Peyer's patch (tissue), 4 donors: ENCODE measurements around the gene GPR55.

Source experiments
- POLR2A ChIP-seq, 2 donors: fragments of 450-650 bp; IDR thresholded peaks; one replicate each; pipeline ENCODE4 v1.5.1; 2017; ENCODE audit warnings: antibody characterized with exemption in 2 of 2, mild to moderate bottlenecking in 2 of 2, moderate library complexity in 2 of 2
- TF ChIP-seq, protein P1 (sequence below), 6 experiments: fragments of 450-650 bp in 4 of 6; fragments of 200-600 bp in 2 of 6; sonication (generic) in 1 of 6; IDR thresholded peaks; one replicate each; pipeline ENCODE4 v1.5.1; 2017 to 2019; ENCODE audit warnings: antibody characterized with exemption in 6 of 6, mild to moderate bottlenecking in 3 of 6, moderate library complexity in 1 of 6

DNA sequence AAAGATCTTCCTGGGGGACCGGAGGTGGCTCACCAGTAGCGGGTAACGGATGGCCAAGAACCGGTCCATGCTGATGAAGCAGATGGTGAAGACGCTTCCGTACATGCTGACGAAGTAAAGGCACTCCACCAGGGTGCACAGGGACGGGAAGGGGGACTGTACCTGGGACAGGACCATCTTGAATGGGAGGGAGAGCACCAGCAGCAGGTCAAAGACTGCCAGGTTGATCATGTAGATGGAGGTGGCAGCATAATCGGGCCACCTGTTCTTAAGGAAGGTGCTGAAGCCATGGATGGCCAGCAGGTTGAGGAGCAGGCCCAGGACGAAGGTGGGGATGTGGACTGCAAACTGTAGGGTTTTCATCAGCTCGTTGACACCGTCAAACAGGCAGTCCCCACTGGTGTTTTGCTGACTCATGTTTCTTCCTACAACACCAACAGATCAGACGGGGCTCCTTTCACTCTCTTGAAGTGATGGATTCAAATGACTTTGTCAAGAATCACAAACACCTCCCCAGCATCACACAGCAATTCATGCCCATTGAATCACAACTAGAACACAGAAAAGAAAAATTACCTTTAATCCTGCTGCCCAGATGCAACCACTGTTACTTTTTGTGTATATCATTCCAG is 14.4 kb downstream of the GPR55 start:
- no peak for TF ChIP-seq POLR2A (IDR thresholded peaks at IDR 0.05)
- TF ChIP-seq, protein P1, sequence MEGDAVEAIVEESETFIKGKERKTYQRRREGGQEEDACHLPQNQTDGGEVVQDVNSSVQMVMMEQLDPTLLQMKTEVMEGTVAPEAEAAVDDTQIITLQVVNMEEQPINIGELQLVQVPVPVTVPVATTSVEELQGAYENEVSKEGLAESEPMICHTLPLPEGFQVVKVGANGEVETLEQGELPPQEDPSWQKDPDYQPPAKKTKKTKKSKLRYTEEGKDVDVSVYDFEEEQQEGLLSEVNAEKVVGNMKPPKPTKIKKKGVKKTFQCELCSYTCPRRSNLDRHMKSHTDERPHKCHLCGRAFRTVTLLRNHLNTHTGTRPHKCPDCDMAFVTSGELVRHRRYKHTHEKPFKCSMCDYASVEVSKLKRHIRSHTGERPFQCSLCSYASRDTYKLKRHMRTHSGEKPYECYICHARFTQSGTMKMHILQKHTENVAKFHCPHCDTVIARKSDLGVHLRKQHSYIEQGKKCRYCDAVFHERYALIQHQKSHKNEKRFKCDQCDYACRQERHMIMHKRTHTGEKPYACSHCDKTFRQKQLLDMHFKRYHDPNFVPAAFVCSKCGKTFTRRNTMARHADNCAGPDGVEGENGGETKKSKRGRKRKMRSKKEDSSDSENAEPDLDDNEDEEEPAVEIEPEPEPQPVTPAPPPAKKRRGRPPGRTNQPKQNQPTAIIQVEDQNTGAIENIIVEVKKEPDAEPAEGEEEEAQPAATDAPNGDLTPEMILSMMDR (IDR thresholded peaks at IDR 0.05): no peak
